ENCODE data around the gene ZFP36.
"Not testable (repeated sequence)": the region's sequence is repeated elsewhere in the genome, so short reads cannot be mapped to it uniquely, and the experiment has no call there.

- not testable (repeated sequence) for TF ChIP-seq POLR2A, CTCF, POLR2AphosphoS5 (IDR thresholded peaks at IDR 0.05)
Observed at GRCh38 chr19:39379366-39379765, 27.3 kb upstream of the ZFP36 start.
